CD4-positive, alpha-beta T cell (primary cell): ENCODE results near the gene PTGES2. TPM values are rescaled to one million over a fixed set of nuclear protein-coding genes. Genes with fewer than 3 reads are reported as not detected.

ENCODE experiments used
- ATAC-seq: fragments of 200-7000 bp; cut with Tn5 transposase; one replicate; pipeline ENCODE4 v1.10.0; 2022; ENCODE audit warnings: mild to moderate bottlenecking; ENCODE audit not compliant: poor library complexity
- CTCF ChIA-PET: fragments of 350-600 bp; sonication (Branson Sonifier 250); formaldehyde crosslinking; loops from one replicate; lab custom pipeline; 2021; ENCODE audit warnings: antibody characterized with exemption, inconsistent platforms; lab: Charles Lee
- POLR2A ChIA-PET: fragments of 350-600 bp; sonication (Branson Sonifier 250); formaldehyde crosslinking; loops from one replicate; lab custom pipeline; 2021; ENCODE audit warnings: antibody characterized with exemption, inconsistent platforms; lab: Charles Lee
- DNase-seq, 14 experiments: peaks; one replicate each; pipeline ENCODE4 v3.0.0-alpha.2; 2013 to 2020; ENCODE audit warnings: mixed read lengths in 2 of 14
- H3K27ac ChIP-seq, 2 donors: one replicate each; pipeline versions ENCODE4 v1.5.1 to v1.7.0; 2013; ENCODE audit warnings: low read length in 2 of 2, low read depth in 1 of 2, mild to moderate bottlenecking in 1 of 2
- H3K27me3 ChIP-seq, 2 experiments: 1 replicate in 1 of 2; 2 replicates in 1 of 2; pipeline versions ENCODE4 v1.6.1 to v1.7.0; 2013; ENCODE audit warnings: low read length in 2 of 2, control low read depth in 1 of 2, mild to moderate bottlenecking in 1 of 2, moderate library complexity in 1 of 2; ENCODE audit not compliant: insufficient read depth in 2 of 2, control insufficient read depth in 1 of 2
- H3K36me3 ChIP-seq: one replicate; pipeline ENCODE4 v1.6.1; 2013; ENCODE audit warnings: low read length, control low read depth; ENCODE audit not compliant: insufficient read depth
- H3K4me1 ChIP-seq: one replicate; pipeline ENCODE4 v1.6.1; 2013; ENCODE audit warnings: low read length, control low read depth; ENCODE audit not compliant: insufficient read depth
- H3K4me3 ChIP-seq: one replicate; pipeline ENCODE4 v1.5.1; 2013; ENCODE audit warnings: mild to moderate bottlenecking, low read length, moderate library complexity
- H3K9me3 ChIP-seq, 2 experiments: 1 replicate in 1 of 2; 2 replicates in 1 of 2; pipeline versions ENCODE4 v1.6.1 to v1.7.0; 2013; ENCODE audit warnings: low read length in 2 of 2, mild to moderate bottlenecking in 2 of 2, control low read depth in 1 of 2, moderate library complexity in 1 of 2; ENCODE audit not compliant: control insufficient read depth in 1 of 2, insufficient read depth in 1 of 2
- H3K27ac Mint-ChIP-seq: one replicate; pipeline ENCODE4 v1.8.0; 2020; ENCODE audit warnings: mixed read lengths
- H3K27me3 Mint-ChIP-seq: one replicate; pipeline ENCODE4 v1.8.0; 2021; ENCODE audit warnings: mixed read lengths
- H3K36me3 Mint-ChIP-seq: one replicate; pipeline ENCODE4 v1.8.0; 2021; ENCODE audit warnings: low read depth, mixed read lengths
- H3K4me1 Mint-ChIP-seq: one replicate; pipeline ENCODE4 v1.8.0; 2021; ENCODE audit warnings: low read depth, mixed read lengths
- H3K4me3 Mint-ChIP-seq: one replicate; pipeline ENCODE4 v1.8.0; 2020; ENCODE audit warnings: mild to moderate bottlenecking, mixed read lengths
- H3K9me3 Mint-ChIP-seq: one replicate; pipeline ENCODE4 v1.8.0; 2020; ENCODE audit warnings: mixed read lengths
- intact Hi-C, 2 experiments: fragments of 100-400 bp; cut with DNase I in 1 of 2; cut with micrococcal nuclease in 1 of 2; formaldehyde crosslinking; loops; one replicate each; pipeline versions ENCODE4 v1.15.1 to v1.9.0; 2023 to 2025; cut with DNase I, micrococcal nuclease
- polyA plus RNA-seq, 2 donors: library from polyadenylated mRNA; unstranded; fragments of 120-200 nt; gene quantifications; one replicate each; pipeline ENCODE4 v1.2.1, GENCODE V29; 2013
- total RNA-seq, 174 experiments: library from RNA in 2 of 174; stranded (reverse) in 2 of 174; gene quantifications; one replicate each; pipeline ENCODE4 v1.2.3 and lab custom pipeline; 2021 to 2026
- TF ChIP-seq, protein P1 (sequence below): fragments of 200-600 bp; IDR thresholded peaks from one replicate; pipeline ENCODE4 v1.8.0; 2022; ENCODE audit warnings: antibody characterized with exemption, mild to moderate bottlenecking

Gene PTGES2
- 10 to 100 TPM; 43.7 to 43.8 TPM for total RNA-seq
- polyA plus RNA-seq (2013, experiment 1 of 2) = 37.2 TPM
- polyA plus RNA-seq (2013, experiment 2 of 2) = 44.6 TPM
- 22.0 to 116 (median 44.2) reads per million in 172 experiments for total RNA-seq (lab: John Stamatoyannopoulos, UW)

DNA sequence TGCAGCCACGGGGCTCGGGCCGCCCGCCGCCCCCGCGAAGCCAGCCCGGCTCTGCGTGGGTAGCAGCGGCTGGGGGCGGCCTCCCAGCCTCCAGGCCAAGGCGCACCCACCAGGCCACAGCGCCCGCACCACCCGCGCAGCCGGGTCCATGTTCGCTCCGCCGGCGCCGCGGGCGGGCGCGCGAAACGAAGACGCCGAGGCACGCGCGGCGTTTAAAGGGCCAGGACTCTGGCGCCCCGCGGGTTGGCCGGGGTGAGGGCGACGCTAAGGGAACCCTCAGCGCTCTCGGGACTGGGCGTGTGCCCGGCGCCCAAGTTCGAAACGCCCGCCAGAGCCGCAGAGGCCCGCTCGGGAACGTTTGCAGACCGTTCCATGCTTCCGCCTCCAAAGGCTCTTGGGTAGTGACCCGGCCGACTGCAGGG lies at the start of gene PTGES2:
TSS of gene PTGES2 (minus strand) at position 162 of the 422 bp plus-strand sequence. CDS start at position 150, 12 bp downstream.
- peak within 1 kb of the TSS; percentile 99 for H3K4me3 ChIP-seq
- Mint-ChIP-seq H3K9me3 (no peaks in the 10 kb centered on the region), H3K27me3 (no peaks in the 10 kb centered on the region), H3K36me3 (peaks cover 26% of the 10 kb centered on the region), H3K4me1 (peaks cover 42% of the 10 kb centered on the region), H3K4me3 (peak within 1 kb of the TSS; percentile 100), H3K27ac (peak within 1 kb of the TSS; percentile 100)
- H3K4me1 ChIP-seq = peaks cover 44% of the 10 kb centered on the region
- intact Hi-C loops = loop anchor here (1.0 to 10.0 kb wide), 3 partner anchors 10 to 215 kb away; partner anchors contain the start of genes COQ4 (in 1 of the 2), SLC27A4 (in 1 of the 2) and TRUB2 (in 1 of the 2)
- no peaks in the 10 kb centered on the region for H3K9me3 ChIP-seq
- ChIA-PET CTCF (interaction anchor here (1.7 kb wide), 1 partner anchor 10 kb away, joined by 10 read pairs; no protein-coding TSS in a partner anchor), POLR2A (interaction anchor here (0.6 to 3.6 kb wide), 8 partner anchors 11 to 342 kb away, joined by 3 to 29 read pairs (median 3); partner anchors contain the start of gene BBLN)
- TF ChIP-seq, protein P1, sequence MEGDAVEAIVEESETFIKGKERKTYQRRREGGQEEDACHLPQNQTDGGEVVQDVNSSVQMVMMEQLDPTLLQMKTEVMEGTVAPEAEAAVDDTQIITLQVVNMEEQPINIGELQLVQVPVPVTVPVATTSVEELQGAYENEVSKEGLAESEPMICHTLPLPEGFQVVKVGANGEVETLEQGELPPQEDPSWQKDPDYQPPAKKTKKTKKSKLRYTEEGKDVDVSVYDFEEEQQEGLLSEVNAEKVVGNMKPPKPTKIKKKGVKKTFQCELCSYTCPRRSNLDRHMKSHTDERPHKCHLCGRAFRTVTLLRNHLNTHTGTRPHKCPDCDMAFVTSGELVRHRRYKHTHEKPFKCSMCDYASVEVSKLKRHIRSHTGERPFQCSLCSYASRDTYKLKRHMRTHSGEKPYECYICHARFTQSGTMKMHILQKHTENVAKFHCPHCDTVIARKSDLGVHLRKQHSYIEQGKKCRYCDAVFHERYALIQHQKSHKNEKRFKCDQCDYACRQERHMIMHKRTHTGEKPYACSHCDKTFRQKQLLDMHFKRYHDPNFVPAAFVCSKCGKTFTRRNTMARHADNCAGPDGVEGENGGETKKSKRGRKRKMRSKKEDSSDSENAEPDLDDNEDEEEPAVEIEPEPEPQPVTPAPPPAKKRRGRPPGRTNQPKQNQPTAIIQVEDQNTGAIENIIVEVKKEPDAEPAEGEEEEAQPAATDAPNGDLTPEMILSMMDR = no peak
- peaks cover 20% of the 10 kb centered on the region for H3K36me3 ChIP-seq
- H3K27ac ChIP-seq = peak within 1 kb of the TSS; percentile 94 to 97
- DNase-seq = peak; percentile 56 to 92 (median 76)
- peak; percentile 63 for ATAC-seq
- no peaks in the 10 kb centered on the region for H3K27me3 ChIP-seq

DNA sequence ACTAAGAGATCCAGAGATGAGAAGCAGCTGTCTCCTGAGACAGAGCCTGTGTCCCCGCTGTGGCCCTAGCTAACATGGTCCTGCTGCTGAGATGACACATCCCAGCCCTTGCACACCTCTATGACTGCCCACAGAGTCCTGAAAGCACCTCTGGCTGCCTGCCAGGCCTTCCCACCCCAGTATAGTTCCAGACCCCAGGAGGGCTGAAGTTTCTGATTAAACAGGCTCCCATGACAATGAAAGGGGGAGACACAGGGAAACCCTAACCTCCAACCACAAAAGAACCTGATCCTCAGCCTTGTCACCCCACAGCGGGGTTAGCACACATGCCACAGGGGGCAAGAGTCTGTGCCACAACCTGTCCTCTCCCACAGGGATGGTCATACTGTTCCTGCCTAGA lies 48.2 kb upstream of the PTGES2 start:
- Mint-ChIP-seq H3K36me3 (peaks cover 66% of the 10 kb centered on the region), H3K4me1 (no peaks in the 10 kb centered on the region), H3K27me3 (no peaks in the 10 kb centered on the region), H3K9me3 (no peaks in the 10 kb centered on the region), H3K27ac (no peak overlapping the region), H3K4me3 (no peak overlapping the region)
- Histone ChIP-seq H3K36me3 (peaks cover 62% of the 10 kb centered on the region), H3K27ac (no peak overlapping the region), H3K4me3 (no peak overlapping the region), H3K9me3 (peaks cover 0 to 9% of the 10 kb centered on the region in 2 experiments), H3K4me1 (no peaks in the 10 kb centered on the region), H3K27me3 (no peaks in the 10 kb centered on the region)
- TF ChIP-seq, protein P1 = no peak
- ChIA-PET POLR2A (interaction anchor here (1.5 kb wide), 1 partner anchor 15 kb away, joined by 3 read pairs; no protein-coding TSS in a partner anchor), CTCF (no interaction called here)
- intact Hi-C loops = no loop called here
- DNase-seq = no peak
- no peak for ATAC-seq

DNA sequence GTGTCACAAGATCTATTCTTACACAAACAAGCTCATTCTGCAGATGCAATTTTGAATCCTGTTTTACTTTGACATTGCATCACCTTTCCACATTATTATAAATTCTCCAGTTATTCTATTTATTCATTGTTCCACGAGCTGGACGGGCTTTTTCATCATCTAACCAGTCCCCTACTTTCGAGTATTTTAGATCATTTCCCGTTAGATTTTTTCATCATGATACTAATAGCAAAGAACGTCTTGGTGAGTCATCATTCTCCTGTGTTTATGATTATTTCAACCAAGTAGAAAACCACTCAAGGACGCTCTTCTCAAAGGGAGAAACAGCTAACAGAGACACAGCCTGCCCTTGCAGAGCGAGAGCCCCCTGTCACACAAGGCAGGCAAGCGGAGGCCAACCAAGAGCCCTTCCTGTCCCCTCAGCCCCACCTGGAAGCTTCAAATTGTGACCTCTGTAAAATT lies 47.6 kb upstream of the PTGES2 start:
- H3K36me3 ChIP-seq = peaks cover 58% of the 10 kb centered on the region

More for the DNA sequence above, 47.6 kb upstream of the PTGES2 start:
- TF ChIP-seq, protein P1 = no peak
- Mint-ChIP-seq H3K36me3 (peaks cover 66% of the 10 kb centered on the region), H3K4me3 (no peak overlapping the region), H3K27me3 (no peaks in the 10 kb centered on the region), H3K9me3 (no peaks in the 10 kb centered on the region), H3K27ac (no peak overlapping the region), H3K4me1 (no peaks in the 10 kb centered on the region)
- POLR2A ChIA-PET = interaction anchor here (1.5 kb wide), 1 partner anchor 14 kb away, joined by 3 read pairs; no protein-coding TSS in a partner anchor
- no peak for ATAC-seq
- intact Hi-C loops = no loop called here
- no peaks in the 10 kb centered on the region for H3K4me1 ChIP-seq
- no peak overlapping the region for H3K27ac ChIP-seq
- no peak overlapping the region for H3K4me3 ChIP-seq
- DNase-seq = no peak
- no peaks in the 10 kb centered on the region for H3K27me3 ChIP-seq
- H3K9me3 ChIP-seq = peaks cover 0 to 9% of the 10 kb centered on the region in 2 experiments
- CTCF ChIA-PET = no interaction called here
